Transverse colon (tissue), 4 donors: ENCODE results near the gene CNTD1. TPM values are rescaled to one million over a fixed set of nuclear protein-coding genes. Genes with fewer than 3 reads are reported as not detected.

ENCODE experiments used
- DNase-seq: peaks from one replicate; pipeline ENCODE4 v3.0.0-alpha.2; 2019
- H3K27ac ChIP-seq, 4 donors: fragments of 200-600 bp; sonication (generic); 2 replicates each; pipeline ENCODE4 v1.5.1; 2016 to 2018; ENCODE audit warnings: inconsistent platforms in 4 of 4
- H3K27me3 ChIP-seq: fragments of 200-600 bp; sonication (generic); 2 replicates; pipeline ENCODE4 v1.5.1; 2017; ENCODE audit warnings: inconsistent platforms
- H3K36me3 ChIP-seq, 4 donors: fragments of 200-600 bp; sonication (generic); 2 replicates each; pipeline ENCODE4 v1.5.1; 2017 to 2019; ENCODE audit warnings: inconsistent platforms in 4 of 4
- H3K4me1 ChIP-seq, 4 donors: fragments of 200-600 bp; sonication (generic); 2 replicates each; pipeline ENCODE4 v1.5.1; 2017 to 2020; ENCODE audit warnings: inconsistent platforms in 4 of 4
- H3K4me3 ChIP-seq, 4 donors: fragments of 200-600 bp; sonication (generic); 1 replicate in 1 of 4; 2 replicates in 3 of 4; pipeline versions ENCODE4 v1.5.1 to v1.6.1; 2017 to 2019; ENCODE audit warnings: inconsistent platforms in 4 of 4
- H3K9me3 ChIP-seq, 2 donors: fragments of 200-600 bp; sonication (generic); 2 replicates each; pipeline ENCODE4 v1.5.1; 2017 to 2019; ENCODE audit warnings: inconsistent platforms in 2 of 2
- EP300 ChIP-seq: sonication (generic); formaldehyde crosslinking; IDR thresholded peaks from one replicate; pipeline ENCODE4 v1.6.1; 2017; ENCODE audit warnings: antibody characterized with exemption, low read depth
- POLR2A ChIP-seq: fragments of 450-650 bp; IDR thresholded peaks from one replicate; pipeline ENCODE4 v1.6.1; 2016; ENCODE audit warnings: antibody characterized with exemption, mild to moderate bottlenecking, moderate library complexity
- POLR2AphosphoS5 ChIP-seq, 3 donors: sonication (generic); formaldehyde crosslinking; IDR thresholded peaks; one replicate each; pipeline ENCODE4 v1.6.1; 2016; ENCODE audit warnings: antibody characterized with exemption in 3 of 3
- WGBS, 2 donors: methylation state at CpG; one replicate each; pipeline ENCODE4 v1.1.5; 2018; ENCODE audit warnings: low coverage in 1 of 2; 5-methylcytosine and 5-hydroxymethylcytosine counted together
- in situ Hi-C, 4 donors: fragments of 200-750 bp; cut with MboI; loops; one replicate each; pipeline versions ENCODE4 v1.15.0 to v1.15.1; 2017; ENCODE audit warnings: low sequenced_read_pairs in 3 of 4, low pct_ligation_motif_present in 1 of 4, low pct_unique_long_range_greater_than_20kb in 1 of 4
- intact Hi-C: fragments of 100-400 bp; cut with DNase I; formaldehyde crosslinking; loops from one replicate; pipeline ENCODE4 v1.15.1; 2023; ENCODE audit warnings: low total_unique reads
- total RNA-seq, 4 donors: library from RNA; depleted of rRNA; stranded (reverse); fragments of >200 nt; gene quantifications; one replicate each; pipeline ENCODE4 v1.1.0, GENCODE V29; 2016
- TF ChIP-seq, protein P1 (sequence below), 5 experiments: fragments of 200-600 bp in 3 of 5; fragments of 450-650 bp in 2 of 5; sonication (generic) in 3 of 5; IDR thresholded peaks; 1 replicate in 2 of 5; 2 replicates in 3 of 5; pipeline ENCODE4 v1.5.1; 2016 to 2017; ENCODE audit warnings: antibody characterized with exemption in 5 of 5, inconsistent platforms in 3 of 5, mild to moderate bottlenecking in 2 of 5, moderate library complexity in 1 of 5

Gene CNTD1
- total RNA-seq, 4 donors from 2014 or later: 0.48 to 1.5 TPM; not detected in 2

DNA sequence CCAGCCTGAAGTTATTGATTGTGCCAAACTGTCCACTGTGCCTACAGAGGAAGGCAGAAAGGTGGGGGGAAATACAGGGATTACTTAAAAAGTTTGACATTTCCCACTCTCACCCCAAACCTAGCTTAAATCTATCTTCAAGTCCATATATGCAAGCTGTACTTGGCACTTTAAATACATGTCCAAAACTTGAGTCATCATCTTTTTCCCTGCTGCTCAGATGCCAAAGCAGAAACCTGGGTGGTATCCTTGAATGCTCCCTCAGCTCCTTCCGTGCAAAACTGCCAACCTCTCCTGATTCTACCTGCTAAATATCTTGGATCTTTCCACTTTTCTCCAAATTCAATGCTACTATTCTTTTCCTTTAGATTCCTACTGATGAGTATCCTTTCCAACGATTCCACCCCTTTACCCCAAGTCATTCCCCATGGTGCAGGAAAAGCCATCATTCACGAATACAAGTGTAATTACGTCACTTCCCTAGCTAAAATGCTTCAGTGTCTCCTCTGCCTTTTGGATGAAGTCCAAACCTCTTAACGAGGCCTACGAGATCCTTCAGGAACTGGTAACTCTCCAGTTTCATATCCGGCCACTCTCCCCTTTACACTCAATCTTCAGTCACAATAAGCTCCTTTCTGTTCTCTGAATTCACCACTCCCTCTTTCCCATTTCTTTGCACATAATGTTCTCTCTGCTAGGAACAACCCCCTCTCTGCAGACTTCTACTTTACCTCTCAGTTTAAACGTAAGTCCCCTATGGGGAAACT is 16.2 kb downstream of the CNTD1 start:
- no peak for DNase-seq
- H3K4me1 ChIP-seq: no peaks in the 10 kb centered on the region
- TF ChIP-seq EP300 (no peak), POLR2A (no peak)
- TF ChIP-seq, protein P1, sequence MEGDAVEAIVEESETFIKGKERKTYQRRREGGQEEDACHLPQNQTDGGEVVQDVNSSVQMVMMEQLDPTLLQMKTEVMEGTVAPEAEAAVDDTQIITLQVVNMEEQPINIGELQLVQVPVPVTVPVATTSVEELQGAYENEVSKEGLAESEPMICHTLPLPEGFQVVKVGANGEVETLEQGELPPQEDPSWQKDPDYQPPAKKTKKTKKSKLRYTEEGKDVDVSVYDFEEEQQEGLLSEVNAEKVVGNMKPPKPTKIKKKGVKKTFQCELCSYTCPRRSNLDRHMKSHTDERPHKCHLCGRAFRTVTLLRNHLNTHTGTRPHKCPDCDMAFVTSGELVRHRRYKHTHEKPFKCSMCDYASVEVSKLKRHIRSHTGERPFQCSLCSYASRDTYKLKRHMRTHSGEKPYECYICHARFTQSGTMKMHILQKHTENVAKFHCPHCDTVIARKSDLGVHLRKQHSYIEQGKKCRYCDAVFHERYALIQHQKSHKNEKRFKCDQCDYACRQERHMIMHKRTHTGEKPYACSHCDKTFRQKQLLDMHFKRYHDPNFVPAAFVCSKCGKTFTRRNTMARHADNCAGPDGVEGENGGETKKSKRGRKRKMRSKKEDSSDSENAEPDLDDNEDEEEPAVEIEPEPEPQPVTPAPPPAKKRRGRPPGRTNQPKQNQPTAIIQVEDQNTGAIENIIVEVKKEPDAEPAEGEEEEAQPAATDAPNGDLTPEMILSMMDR (IDR thresholded peaks at IDR 0.05): no peak
- H3K36me3 ChIP-seq: peaks cover 0 to 83% (median 36%) of the 10 kb centered on the region in 4 donors
- no peak overlapping the region for H3K4me3 ChIP-seq
- WGBS, 2 donors: 73% methylated on average over 8 of the region's 8 CpGs
- in situ Hi-C loops (no loop called here), intact Hi-C loops (no loop called here)
- H3K27me3 ChIP-seq: no peaks in the 10 kb centered on the region
- no peaks in the 10 kb centered on the region for H3K9me3 ChIP-seq
- no peak overlapping the region for H3K27ac ChIP-seq

GRCh38 chr17:42817866-42818265 is 19.2 kb downstream of the CNTD1 start:
- Histone ChIP-seq H3K4me1 (peaks cover 2 to 12% (median 5%) of the 10 kb centered on the region in 4 donors), H3K9me3 (no peaks in the 10 kb centered on the region), H3K4me3 (no peak overlapping the region), H3K36me3 (peaks cover 0 to 64% (median 25%) of the 10 kb centered on the region in 4 donors), H3K27me3 (no peaks in the 10 kb centered on the region), H3K27ac (no peak overlapping the region)
- 50 to 82% methylated on average over 1 of the region's 1 CpG for WGBS, 2 donors
- TF ChIP-seq, protein P1 (IDR thresholded peaks at IDR 0.05): no peak
- TF ChIP-seq POLR2A (no peak), POLR2AphosphoS5 (IDR thresholded peaks at IDR 0.05) (no peak), EP300 (no peak)
- in situ Hi-C loops: no loop called here
- DNase-seq: no peak
- intact Hi-C loops: no loop called here

DNA sequence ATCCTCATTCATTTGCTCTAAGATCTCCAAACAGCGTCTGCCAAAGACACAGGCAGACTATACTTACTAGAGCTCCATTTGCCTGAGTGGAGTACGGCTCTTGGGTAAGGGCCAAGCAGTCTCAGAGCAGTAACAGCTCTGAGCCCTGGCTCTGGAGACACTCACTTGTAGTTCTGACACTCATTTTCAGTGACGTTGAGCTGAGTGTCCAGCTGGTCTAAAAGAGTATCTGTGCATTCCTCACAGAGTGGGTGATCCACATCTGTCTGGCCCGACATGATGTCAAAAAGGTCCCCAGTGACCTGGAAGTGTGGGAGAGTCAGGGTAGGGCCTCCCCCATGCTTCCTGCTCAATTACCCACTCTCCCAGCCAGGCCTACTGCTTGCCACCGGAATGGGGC is 19.7 kb downstream of the CNTD1 start:
- WGBS, 2 donors: 85 to 100% methylated on average over 1 to 5 of the region's 5 CpGs
- Histone ChIP-seq H3K4me1 (peaks cover 8 to 18% (median 10%) of the 10 kb centered on the region in 4 donors), H3K27me3 (no peaks in the 10 kb centered on the region), H3K27ac (no peak overlapping the region), H3K4me3 (no peak overlapping the region), H3K36me3 (peaks cover 0 to 60% (median 23%) of the 10 kb centered on the region in 4 donors), H3K9me3 (no peaks in the 10 kb centered on the region)
- intact Hi-C loops (no loop called here), in situ Hi-C loops (no loop called here)
- no peak for TF ChIP-seq EP300
- TF ChIP-seq POLR2AphosphoS5 (IDR thresholded peaks at IDR 0.05): no peak
- no peak for TF ChIP-seq POLR2A
- TF ChIP-seq, protein P1 (IDR thresholded peaks at IDR 0.05): no peak
- DNase-seq: no peak

DNA sequence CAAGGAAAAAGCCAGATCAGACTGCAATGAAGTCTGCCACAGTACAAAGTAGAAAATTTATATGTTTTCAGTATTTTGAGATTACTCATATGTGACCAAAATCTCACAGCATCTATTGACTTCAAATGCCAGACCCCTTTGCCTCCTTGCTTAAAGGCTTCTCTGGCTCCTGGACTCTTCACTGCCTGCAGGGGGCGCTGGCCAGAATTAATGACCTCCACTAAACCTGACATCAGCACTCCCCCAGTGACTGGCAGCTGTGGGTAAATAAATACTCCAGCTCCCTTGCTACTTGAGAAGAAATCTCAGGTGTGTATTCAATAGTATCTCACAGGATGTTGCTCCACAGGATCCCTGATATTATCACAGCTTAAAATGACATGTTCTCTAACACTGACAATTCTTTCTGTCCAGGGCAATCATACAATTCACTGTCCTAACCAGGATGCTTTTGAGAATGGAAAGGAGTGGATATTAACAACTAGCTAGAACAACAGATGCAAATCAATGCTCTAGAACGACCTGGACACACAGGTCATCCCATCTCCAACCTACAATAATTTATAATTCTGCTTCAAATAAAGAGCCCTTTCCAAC is 21.4 kb downstream of the CNTD1 start:
- H3K9me3 ChIP-seq: no peaks in the 10 kb centered on the region
- H3K27ac ChIP-seq: no peak overlapping the region
- intact Hi-C loops: no loop called here
- TF ChIP-seq, protein P1 (IDR thresholded peaks at IDR 0.05): peak; percentile 55 to 67 (median 64)
- TF ChIP-seq POLR2A (no peak), POLR2AphosphoS5 (IDR thresholded peaks at IDR 0.05) (no peak)
- DNase-seq: peak; percentile 66
- H3K4me1 ChIP-seq: peaks cover 9 to 21% (median 12%) of the 10 kb centered on the region in 4 donors
- in situ Hi-C loops: no loop called here
- H3K27me3 ChIP-seq: no peaks in the 10 kb centered on the region
- no peak overlapping the region for H3K4me3 ChIP-seq
- 24 to 40% methylated on average over 2 of the region's 2 CpGs for WGBS, 2 donors
- H3K36me3 ChIP-seq: peaks cover 0 to 46% (median 22%) of the 10 kb centered on the region in 4 donors
